H1 (cell line): ENCODE data around the gene SBF2. TPM values are rescaled to one million over a fixed set of nuclear protein-coding genes. Genes with fewer than 3 reads are reported as not detected.

ENCODE experiments used
- CTCF ChIA-PET: fragments of 300-600 bp; sonication (Branson Sonifier 250); formaldehyde crosslinking; loops from one replicate; lab custom pipeline; 2021; ENCODE audit not compliant: partially characterized antibody; lab: Charles Lee
- POLR2A ChIA-PET: fragments of 300-600 bp; sonication (Branson Sonifier 250); formaldehyde crosslinking; loops from one replicate; lab custom pipeline; 2021; ENCODE audit warnings: inconsistent platforms; ENCODE audit not compliant: partially characterized antibody; lab: Charles Lee
- DNase-seq, 2 experiments: peaks; one replicate each; pipeline versions ENCODE4 v3.0.0 to v3.0.0-alpha.2; 2010 to 2022; ENCODE audit warnings: low spot score in 2 of 2, low read depth in 1 of 2, mixed read lengths in 1 of 2
- FAIRE-seq: peaks from 2 replicates; lab custom pipeline; 2011; peaks lifted over from hg19 to GRCh38; lab: Jason Lieb, UNC
- H2AFZ ChIP-seq: 2 replicates; pipeline ENCODE4 v1.8.1; 2012; ENCODE audit warnings: low read length, inconsistent platforms
- H2AK5ac ChIP-seq: 2 replicates; pipeline ENCODE4 v1.6.1; 2013; ENCODE audit warnings: low read depth, low read length
- H2BK120ac ChIP-seq: replicated peaks from 2 replicates; pipeline ENCODE3; 2013; ENCODE audit warnings: low read depth, low read length, inconsistent platforms
- H2BK12ac ChIP-seq: 2 replicates; pipeline ENCODE4 v1.6.1; 2013; ENCODE audit warnings: low read depth, low read length
- H2BK15ac ChIP-seq: 2 replicates; pipeline ENCODE4 v1.6.1; 2013; ENCODE audit warnings: low read length
- H2BK20ac ChIP-seq: 2 replicates; pipeline ENCODE4 v1.6.1; 2013; ENCODE audit warnings: low read length
- H2BK5ac ChIP-seq: 2 replicates; pipeline ENCODE4 v1.6.1; 2013; ENCODE audit warnings: low read depth, low read length
- H3K14ac ChIP-seq: 2 replicates; pipeline ENCODE4 v1.6.1; 2013; ENCODE audit warnings: inconsistent platforms; ENCODE audit not compliant: insufficient read length
- H3K18ac ChIP-seq: 2 replicates; pipeline ENCODE4 v1.6.1; 2013; ENCODE audit warnings: low read length; ENCODE audit errors: extremely low read depth
- H3K23ac ChIP-seq: 2 replicates; pipeline ENCODE4 v1.6.1; 2013; ENCODE audit warnings: inconsistent platforms; ENCODE audit not compliant: insufficient read length
- H3K23me2 ChIP-seq: 2 replicates; pipeline ENCODE4 v1.6.1; 2013; ENCODE audit warnings: low read depth, low read length
- H3K27ac ChIP-seq: 2 replicates; pipeline ENCODE4 v1.6.1; 2011; ENCODE audit warnings: low read depth, low read length, inconsistent platforms
- H3K27me3 ChIP-seq, 4 experiments: replicated peaks in 1 of 4; 1 replicate in 1 of 4; 2 replicates in 3 of 4; pipeline versions ENCODE4 v1.6.1 to v1.8.1; 2011 to 2013; ENCODE audit warnings: low read length in 3 of 4, mild to moderate bottlenecking in 3 of 4, inconsistent platforms in 2 of 4, mixed read lengths in 2 of 4, moderate library complexity in 1 of 4; ENCODE audit not compliant: control insufficient read depth in 3 of 4, insufficient read depth in 3 of 4; ENCODE audit errors: extremely low read depth in 1 of 4
- H3K36me3 ChIP-seq, 4 experiments: 2 replicates each; pipeline versions ENCODE4 v1.6.1 to v1.8.1; 2011 to 2013; ENCODE audit warnings: mild to moderate bottlenecking in 4 of 4, low read length in 3 of 4, moderate library complexity in 2 of 4, control low read depth in 1 of 4, inconsistent platforms in 1 of 4; ENCODE audit not compliant: insufficient read depth in 4 of 4, control insufficient read depth in 2 of 4
- H3K4ac ChIP-seq: replicated peaks from 2 replicates; pipeline ENCODE3; 2013; ENCODE audit warnings: low read length, low read depth, mixed read lengths, inconsistent platforms; ENCODE audit not compliant: insufficient read length
- H3K4me1 ChIP-seq, 4 experiments: replicated peaks in 1 of 4; 1 replicate in 1 of 4; 2 replicates in 3 of 4; pipeline versions ENCODE4 v1.6.1 to v1.8.1; 2011 to 2013; ENCODE audit warnings: low read length in 3 of 4, inconsistent platforms in 2 of 4, mixed read lengths in 1 of 4; ENCODE audit not compliant: insufficient read depth in 4 of 4, control insufficient read depth in 3 of 4
- H3K4me2 ChIP-seq, 2 experiments: 2 replicates each; pipeline versions ENCODE4 v1.6.1 to v1.8.1; 2011 to 2013; ENCODE audit warnings: low read depth in 2 of 2, low read length in 2 of 2, control low read depth in 1 of 2, inconsistent platforms in 1 of 2, mild to moderate bottlenecking in 1 of 2; ENCODE audit not compliant: insufficient read depth in 1 of 2
- H3K4me3 ChIP-seq, 4 experiments: fragments of 200-600, 300-600 bp in 1 of 4; sonication (generic), shearing (Covaris generic), sonication (Bioruptor Twin) in 1 of 4; 2 replicates each; pipeline versions ENCODE4 v1.5.1 to v1.8.1; 2011 to 2016; ENCODE audit warnings: low read length in 4 of 4, low read depth in 3 of 4, control low read depth in 2 of 4, inconsistent platforms in 2 of 4, mild to moderate bottlenecking in 2 of 4, mixed read lengths in 1 of 4, moderate library complexity in 1 of 4; ENCODE audit not compliant: insufficient read depth in 2 of 4; ENCODE audit errors: extremely low read depth in 1 of 4
- H3K56ac ChIP-seq: replicated peaks from 2 replicates; pipeline ENCODE3; 2013; ENCODE audit warnings: low read depth, mild to moderate bottlenecking, mixed read lengths, low read length, inconsistent platforms; ENCODE audit not compliant: insufficient read length
- H3K79me1 ChIP-seq: 2 replicates; pipeline ENCODE4 v1.6.1; 2013; ENCODE audit warnings: low read depth, low read length, control low read depth
- H3K79me2 ChIP-seq, 2 experiments: 2 replicates each; pipeline versions ENCODE4 v1.6.1 to v1.8.1; 2012 to 2013; ENCODE audit warnings: low read length in 2 of 2, mild to moderate bottlenecking in 2 of 2, inconsistent platforms in 1 of 2; ENCODE audit not compliant: insufficient read depth in 2 of 2, control insufficient read depth in 1 of 2
- H3K9ac ChIP-seq, 4 experiments: replicated peaks in 1 of 4; 1 replicate in 1 of 4; 2 replicates in 3 of 4; pipeline versions ENCODE4 v1.6.1 to v1.8.1; 2011 to 2013; ENCODE audit warnings: low read depth in 3 of 4, low read length in 3 of 4, control low read depth in 2 of 4, mild to moderate bottlenecking in 2 of 4, moderate library complexity in 2 of 4, inconsistent platforms in 1 of 4; ENCODE audit errors: extremely low read depth in 1 of 4
- H3K9me3 ChIP-seq, 2 experiments: 2 replicates each; pipeline versions ENCODE4 v1.6.1 to v1.8.1; 2012 to 2013; ENCODE audit warnings: mild to moderate bottlenecking in 2 of 2, moderate library complexity in 2 of 2, control low read depth in 1 of 2, inconsistent platforms in 1 of 2, low read depth in 1 of 2, low read length in 1 of 2, mixed read lengths in 1 of 2; ENCODE audit not compliant: insufficient read depth in 2 of 2
- H4K20me1 ChIP-seq, 2 experiments: replicated peaks in 1 of 2; 2 replicates each; pipeline versions ENCODE3 to v1.8.1; 2011 to 2013; ENCODE audit warnings: inconsistent platforms in 2 of 2, low read length in 2 of 2, mild to moderate bottlenecking in 1 of 2; ENCODE audit not compliant: insufficient read depth in 2 of 2, control insufficient read depth in 1 of 2
- H4K5ac ChIP-seq: 2 replicates; pipeline ENCODE4 v1.6.1; 2013; ENCODE audit warnings: low read length, low read depth, mixed read lengths, inconsistent platforms; ENCODE audit not compliant: insufficient read length
- H4K8ac ChIP-seq: 2 replicates; pipeline ENCODE4 v1.8.0; 2013; ENCODE audit warnings: mild to moderate bottlenecking, moderate library complexity, low read length, inconsistent platforms; ENCODE audit not compliant: insufficient read depth; ENCODE audit errors: extremely low read depth
- H4K91ac ChIP-seq: replicated peaks from 2 replicates; pipeline ENCODE3; 2013; ENCODE audit warnings: low read length, mixed read lengths, inconsistent platforms; ENCODE audit not compliant: insufficient read length
- ASH2L ChIP-seq: fragments of 200-600, 300-600 bp; sonication (generic); IDR thresholded peaks from one replicate; pipeline ENCODE4 v1.7.1; 2017; ENCODE audit warnings: low read length
- CHD2 ChIP-seq: IDR thresholded peaks from 2 replicates; pipeline ENCODE4 v1.6.1; 2012; ENCODE audit warnings: low read length, improper control_type of control experiment
- CREB1 ChIP-seq: IDR thresholded peaks from 2 replicates; pipeline ENCODE4 v1.6.1; 2012; ENCODE audit warnings: inconsistent platforms
- GABPA ChIP-seq: IDR thresholded peaks from 2 replicates; pipeline ENCODE4 v1.6.1; 2011; ENCODE audit warnings: mild to moderate bottlenecking, low read length, moderate library complexity, borderline replicate concordance; ENCODE audit not compliant: insufficient read depth
- HDAC2 ChIP-seq, 2 experiments: fragments of 300-600 bp in 1 of 2; sonication (generic) in 1 of 2; IDR thresholded peaks; 2 replicates each; pipeline ENCODE4 v1.6.1; 2011 to 2012; ENCODE audit warnings: low read depth in 2 of 2, low read length in 2 of 2, mild to moderate bottlenecking in 2 of 2, moderate library complexity in 2 of 2, borderline replicate concordance in 1 of 2, inconsistent platforms in 1 of 2
- HDAC6 ChIP-seq: IDR thresholded peaks from one replicate; pipeline ENCODE4 v1.7.1; 2012; ENCODE audit warnings: low read depth, mild to moderate bottlenecking, inconsistent platforms, low read length, moderate library complexity
- KDM1A ChIP-seq: fragments of 200-600, 300-600 bp; sonication (generic); IDR thresholded peaks from 2 replicates; pipeline ENCODE4 v1.7.1; 2016; ENCODE audit warnings: mild to moderate bottlenecking, low read length, borderline replicate concordance
- NANOG ChIP-seq: IDR thresholded peaks from 2 replicates; pipeline ENCODE4 v1.6.1; 2011; ENCODE audit warnings: low read length, low read depth, mild to moderate bottlenecking, inconsistent platforms; ENCODE audit not compliant: insufficient read depth, poor library complexity, severe bottlenecking
- PHF8 ChIP-seq: fragments of 200-600 bp; sonication (generic); conservative IDR thresholded peaks from 2 replicates; pipeline ENCODE4 v1.7.1; 2012; ENCODE audit warnings: low read depth, mild to moderate bottlenecking, inconsistent platforms, low read length, moderate library complexity
- SAP30 ChIP-seq: fragments of 300-600 bp; sonication (generic); IDR thresholded peaks from 2 replicates; pipeline ENCODE4 v1.7.1; 2012; ENCODE audit warnings: low read length, moderate library complexity, mild to moderate bottlenecking, inconsistent platforms; ENCODE audit not compliant: insufficient read depth, insufficient replicate concordance
- SIRT6 ChIP-seq: IDR thresholded peaks from one replicate; pipeline ENCODE4 v1.7.1; 2012; ENCODE audit warnings: low read length, inconsistent platforms
- TCF12 ChIP-seq: IDR thresholded peaks from 2 replicates; pipeline ENCODE4 v1.6.1; 2011; ENCODE audit warnings: low read depth, mild to moderate bottlenecking, low read length
- WGBS, 2 experiments: shearing (Covaris generic) in 1 of 2; methylation state at CpG; one replicate each; pipeline versions ENCODE4 v1.1.6 to v1.1.7; 2013 to 2015; ENCODE audit warnings: low lambda C conversion rate in 2 of 2, mixed read lengths in 2 of 2, inconsistent platforms in 1 of 2, low coverage in 1 of 2, missing lambda C conversion rate in 1 of 2; ENCODE audit not compliant: insufficient replicate concordance in 2 of 2, insufficient coverage in 1 of 2, insufficient read length in 1 of 2; ENCODE audit errors: extremely low coverage in 1 of 2, missing lambda C conversion rate in 1 of 2; 5-methylcytosine and 5-hydroxymethylcytosine counted together
- polyA plus RNA-seq, 7 experiments: library from polyadenylated mRNA; depleted of rRNA in 3 of 7; stranded (reverse) in 5 of 7; unstranded in 2 of 7; fragments of >200 nt in 5 of 7; fragments of 200-250 nt in 2 of 7; gene quantifications; 1 replicate in 5 of 7; 2 replicates in 1 of 7; 4 replicates in 1 of 7; pipeline versions ENCODE4 v1.2.1 to v1.2.3, GENCODE V29; 2011 to 2013; ENCODE audit warnings: missing spikeins in 2 of 7, mixed read lengths in 2 of 7
- total RNA-seq: library from RNA; stranded (reverse); fragmentation: NEBNext Ultra II Directional; extraction: Animal tissue kit (Norgen Biotek cat#: 25700); gene quantifications from 2 replicates; pipeline ENCODE4 v1.2.1, GENCODE V29; 2021
- TF ChIP-seq, protein P1 (sequence below): IDR thresholded peaks from 2 replicates; pipeline ENCODE4 v1.6.1; 2011; ENCODE audit warnings: low read length, improper control_type of control experiment

The SBF2 gene
- total and polyA plus RNA-seq, 2 of the 8 experiments (the other 6 are each of a cell fraction or from before 2014, with no cell fraction given): 36.7 to 50.5 TPM

DNA sequence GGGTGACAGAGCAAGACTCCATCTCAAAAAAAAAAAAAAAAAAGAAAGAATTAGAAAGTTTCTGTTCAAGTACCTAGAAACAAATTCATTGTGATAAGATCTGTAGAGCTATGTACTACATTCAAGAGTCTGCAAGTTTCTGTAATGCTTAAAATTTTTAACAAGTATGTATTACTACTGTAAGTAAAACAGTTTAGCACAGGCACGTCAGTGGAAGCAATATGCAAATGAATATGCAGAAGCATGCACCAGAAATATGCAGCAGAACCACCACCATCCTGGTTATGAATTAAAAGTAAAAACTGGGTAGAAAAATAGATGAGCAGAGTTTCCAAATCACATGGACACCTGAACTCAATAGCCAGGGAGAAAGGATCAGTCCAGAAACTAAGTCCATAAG lies 19.3 kb downstream of the SBF2 start:
- ChIA-PET POLR2A (interaction anchor here (1.4 kb wide), 1 partner anchor 9 kb away, joined by 3 read pairs; no protein-coding TSS in a partner anchor), CTCF (no interaction called here)
- no peak overlapping the region for H2BK12ac ChIP-seq
- no peak overlapping the region for H2BK15ac ChIP-seq
- H4K20me1 ChIP-seq: no peaks in the 10 kb centered on the region
- H3K9ac ChIP-seq: no peak overlapping the region
- H2AFZ ChIP-seq: no peak overlapping the region
- H4K91ac ChIP-seq: no peak overlapping the region
- no peaks in the 10 kb centered on the region; a peak in 1 of 7 replicates for H3K4me1 ChIP-seq
- no peaks in the 10 kb centered on the region for H3K36me3 ChIP-seq
- no peaks in the 10 kb centered on the region for H3K23me2 ChIP-seq
- no peak overlapping the region for H3K4me2 ChIP-seq
- no peak overlapping the region for H3K4me3 ChIP-seq
- DNase-seq (no peak), FAIRE-seq (no peak)
- H3K14ac ChIP-seq: no peak overlapping the region
- H2AK5ac ChIP-seq: no peak overlapping the region
- no peak overlapping the region for H3K23ac ChIP-seq
- H2BK20ac ChIP-seq: no peak overlapping the region
- no peak overlapping the region for H4K5ac ChIP-seq
- H3K79me2 ChIP-seq: peaks cover 0 to 50% of the 10 kb centered on the region in 2 experiments; a peak in 2 of 4 replicates
- H3K4ac ChIP-seq: no peak overlapping the region
- 64% methylated on average over 1 of the region's 1 CpG; no CpG with 5 or more reads in 1 of the 2 experiments for WGBS, 2 experiments
- no peaks in the 10 kb centered on the region for H3K9me3 ChIP-seq
- H2BK120ac ChIP-seq: no peak overlapping the region
- H3K56ac ChIP-seq: no peak overlapping the region
- no peak overlapping the region for H4K8ac ChIP-seq
- H3K27ac ChIP-seq: no peak overlapping the region
- H3K18ac ChIP-seq: no peak overlapping the region
- no peak overlapping the region for H2BK5ac ChIP-seq
- H3K79me1 ChIP-seq: no peaks in the 10 kb centered on the region
- peaks cover 0 to 1% (median 0%) of the 10 kb centered on the region in 4 experiments; a peak in 1 of 7 replicates for H3K27me3 ChIP-seq
- TF ChIP-seq KDM1A (no peak), ASH2L (no peak), SIRT6 (no peak), NANOG (no peak), CREB1 (no peak), GABPA (no peak), HDAC2 (IDR thresholded peaks at IDR 0.05; ENCODE audit: borderline replicate concordance in 1 of 2, low read depth in 2 of 2, low read length in 2 of 2) (no peak), CHD2 (no peak), HDAC6 (no peak), TCF12 (no peak), SAP30 (no peak), PHF8 (no peak)
- TF ChIP-seq, protein P1, sequence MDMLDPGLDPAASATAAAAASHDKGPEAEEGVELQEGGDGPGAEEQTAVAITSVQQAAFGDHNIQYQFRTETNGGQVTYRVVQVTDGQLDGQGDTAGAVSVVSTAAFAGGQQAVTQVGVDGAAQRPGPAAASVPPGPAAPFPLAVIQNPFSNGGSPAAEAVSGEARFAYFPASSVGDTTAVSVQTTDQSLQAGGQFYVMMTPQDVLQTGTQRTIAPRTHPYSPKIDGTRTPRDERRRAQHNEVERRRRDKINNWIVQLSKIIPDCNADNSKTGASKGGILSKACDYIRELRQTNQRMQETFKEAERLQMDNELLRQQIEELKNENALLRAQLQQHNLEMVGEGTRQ: no peak
